Measurements from ENCODE around the gene ADAM33. TPM values are rescaled to one million over a fixed set of nuclear protein-coding genes. Genes with fewer than 3 reads are reported as not detected.

The ADAM33 gene
- total and polyA plus RNA-seq, 2 of the 8 experiments (the other 6 are each of a cell fraction or from before 2014, with no cell fraction given) = 4.2 to 6.0 TPM

GRCh38 chr20:3710703-3711483 lies 29.1 kb upstream of the ADAM33 start:
- Histone ChIP-seq H2AK5ac (ENCODE audit: low read depth, low read length) (no peak overlapping the region), H4K8ac (ENCODE audit: extremely low read depth, insufficient read depth, low read length) (no peak overlapping the region), H4K20me1 (replicated peaks in 1 of 2; ENCODE audit: control insufficient read depth in 1 of 2, insufficient read depth in 2 of 2, low read length in 2 of 2) (no peaks in the 10 kb centered on the region), H2BK120ac (replicated peaks; ENCODE audit: low read depth, low read length) (no peak overlapping the region), H2BK5ac (ENCODE audit: low read depth, low read length) (no peak overlapping the region), H3K14ac (ENCODE audit: insufficient read length) (no peak overlapping the region), H3K18ac (ENCODE audit: extremely low read depth, low read length) (no peak overlapping the region), H3K27me3 (replicated peaks in 1 of 4; ENCODE audit: control insufficient read depth in 3 of 4, extremely low read depth in 1 of 4, insufficient read depth in 3 of 4, low read length in 3 of 4) (no peaks in the 10 kb centered on the region; a peak in 1 of 7 replicates), H3K27ac (ENCODE audit: low read depth, low read length) (no peak overlapping the region), H2AFZ (ENCODE audit: low read length) (0 out of 2 replicates have a peak overlapping the region, but pooled peaks have one; percentile 61), H2BK15ac (ENCODE audit: low read length) (no peak overlapping the region), H3K56ac (replicated peaks; ENCODE audit: insufficient read length, low read depth, low read length) (no peak overlapping the region), H3K9me3 (ENCODE audit: insufficient read depth in 2 of 2, low read depth in 1 of 2, low read length in 1 of 2) (no peaks in the 10 kb centered on the region), H2BK20ac (ENCODE audit: low read length) (no peak overlapping the region), H3K9ac (replicated peaks in 1 of 4; ENCODE audit: extremely low read depth in 1 of 4, low read depth in 3 of 4, low read length in 3 of 4) (no peak overlapping the region), H4K5ac (ENCODE audit: insufficient read length, low read depth, low read length) (no peak overlapping the region), H3K4me3 (ENCODE audit: extremely low read depth in 1 of 4, insufficient read depth in 2 of 4, low read depth in 3 of 4, low read length in 4 of 4) (no peak overlapping the region), H3K79me1 (ENCODE audit: low read depth, low read length) (no peaks in the 10 kb centered on the region), H3K4ac (replicated peaks; ENCODE audit: insufficient read length, low read depth, low read length) (no peak overlapping the region), H3K23ac (ENCODE audit: insufficient read length) (no peak overlapping the region), H3K79me2 (ENCODE audit: control insufficient read depth in 1 of 2, insufficient read depth in 2 of 2, low read length in 2 of 2) (no peaks in the 10 kb centered on the region), H2BK12ac (ENCODE audit: low read depth, low read length) (no peak overlapping the region), H3K4me1 (replicated peaks in 1 of 4; ENCODE audit: control insufficient read depth in 3 of 4, insufficient read depth in 4 of 4, low read length in 3 of 4) (no peaks in the 10 kb centered on the region), H3K23me2 (ENCODE audit: low read depth, low read length) (peaks cover 4% of the 10 kb centered on the region; the same call in 1 of the 2 replicates), H3K4me2 (ENCODE audit: insufficient read depth in 1 of 2, low read depth in 2 of 2, low read length in 2 of 2) (peak overlapping the region in 1 of 2 experiments; percentile 10; a peak in 1 of 4 replicates), H4K91ac (replicated peaks; ENCODE audit: insufficient read length, low read length) (no peak overlapping the region), H3K36me3 (ENCODE audit: control insufficient read depth in 2 of 4, insufficient read depth in 4 of 4, low read length in 3 of 4) (no peaks in the 10 kb centered on the region)
- TF ChIP-seq RNF2 (IDR thresholded peaks at IDR 0.05; ENCODE audit: borderline replicate concordance, low read depth, low read length, missing control alignments, poor library complexity, severe bottlenecking) (no peak), TBP (IDR thresholded peaks at IDR 0.05; ENCODE audit: low read depth, low read length) (no peak), RAD21 (IDR thresholded peaks at IDR 0.05 in 1 of 2, conservative IDR thresholded peaks at IDR 0.05 in 1 of 2; ENCODE audit: low read depth in 2 of 2, low read length in 2 of 2) (peak; percentile 88 to 93), SP2 (IDR thresholded peaks at IDR 0.05; ENCODE audit: low read length) (no peak), CREB1 (IDR thresholded peaks at IDR 0.05) (peak; percentile 28; the same call in 1 of the 2 replicates), CTCF (IDR thresholded peaks at IDR 0.05; ENCODE audit: control extremely low read depth in 1 of 3, insufficient read depth in 1 of 3, low read depth in 1 of 3, low read length in 3 of 3) (peak; percentile 88 to 98 (median 91)), SIN3A (conservative IDR thresholded peaks at IDR 0.05 in 1 of 2, IDR thresholded peaks at IDR 0.05 in 1 of 2; ENCODE audit: low read depth in 1 of 2, low read length in 2 of 2) (0 out of 4 replicates have a peak, but pooled peaks of 1 of the 2 experiments have one; percentile 30), TCF12 (IDR thresholded peaks at IDR 0.05; ENCODE audit: low read depth, low read length) (peak; percentile 65; the same call in 1 of the 2 replicates)
- POLR2A ChIA-PET (ENCODE audit: partially characterized antibody) = interaction anchor here (1.2 to 1.4 kb wide), 2 partner anchors 34 to 41 kb away, joined by 3 read pairs; no protein-coding TSS in a partner anchor
- 46% methylated on average over 12 of the region's 18 CpGs; no CpG with 5 or more reads in 1 of the 2 experiments for WGBS, 2 experiments (ENCODE audit: extremely low coverage in 1 of 2, insufficient coverage in 1 of 2, insufficient read length in 1 of 2, insufficient replicate concordance in 2 of 2, low coverage in 1 of 2, low lambda C conversion rate in 2 of 2, missing lambda C conversion rate in 1 of 2)
- CTCF ChIA-PET (ENCODE audit: partially characterized antibody) = interaction anchor here (0.6 to 42.0 kb wide), 28 partner anchors 9 to 363 kb away, joined by 3 to 1432 read pairs (median 6); partner anchors contain the start of genes ADAM33, ADISSP and HSPA12B
- DNase-seq (ENCODE audit: low read depth in 1 of 2, low spot score in 2 of 2) (peak; percentile 33 to 99), FAIRE-seq (no peak)

Measured in H1 (cell line).